Caco-2 (cell line): ENCODE results near the gene IGFBP7. TPM values are rescaled to one million over a fixed set of nuclear protein-coding genes. Genes with fewer than 3 reads are reported as not detected.

Source experiments
- BruUV-seq: library from RNA; stranded (reverse); fragments of 400-500 nt; replicated peaks from 2 replicates; lab custom pipeline; 2021; lab: Mats Ljungman, UMichigan
- CTCF ChIA-PET: fragments of 300-600 bp; sonication (Branson Sonifier 250); formaldehyde crosslinking; loops from one replicate; lab custom pipeline; 2022; ENCODE audit warnings: antibody characterized with exemption; lab: Charles Lee
- POLR2A ChIA-PET: fragments of 300-600 bp; sonication (Branson Sonifier 250); formaldehyde crosslinking; loops from one replicate; lab custom pipeline; 2022; ENCODE audit warnings: antibody characterized with exemption; lab: Charles Lee
- DNase-seq, 2 experiments: peaks; one replicate each; pipeline versions ENCODE4 v3.0.0 to v3.0.0-alpha.2; 2020 to 2022
- H3K27me3 ChIP-seq: replicated peaks from 2 replicates; pipeline ENCODE4 v1.6.0; 2011; ENCODE audit warnings: low read length; ENCODE audit not compliant: control insufficient read depth, insufficient read depth
- H3K36me3 ChIP-seq: 2 replicates; pipeline ENCODE4 v1.5.1; 2011; ENCODE audit warnings: low read length; ENCODE audit not compliant: control insufficient read depth, insufficient read depth
- H3K4me1 ChIP-seq: fragments of 250-450 bp; sonication (Bioruptor Pico); 2 replicates; pipeline ENCODE4 v1.5.1; 2020; ENCODE audit warnings: mild to moderate bottlenecking
- H3K4me3 ChIP-seq: 2 replicates; pipeline ENCODE4 v1.5.1; 2011; ENCODE audit warnings: low read depth, mild to moderate bottlenecking, control low read depth, low read length
- H3K9me3 ChIP-seq: fragments of 250-450 bp; sonication (Bioruptor Pico); 2 replicates; pipeline ENCODE4 v1.5.1; 2020; ENCODE audit warnings: mild to moderate bottlenecking, moderate library complexity
- H3K27ac Mint-ChIP-seq: one replicate; pipeline ENCODE4 v1.8.0; 2022; ENCODE audit warnings: mixed read lengths; ENCODE audit not compliant: unreplicated experiment
- H3K27me3 Mint-ChIP-seq: one replicate; pipeline ENCODE4 v1.8.0; 2022; ENCODE audit warnings: mixed read lengths; ENCODE audit not compliant: insufficient read depth, unreplicated experiment
- H3K36me3 Mint-ChIP-seq: one replicate; pipeline ENCODE4 v1.8.0; 2022; ENCODE audit warnings: mild to moderate bottlenecking, mixed read lengths; ENCODE audit not compliant: insufficient read depth, unreplicated experiment
- H3K4me1 Mint-ChIP-seq: one replicate; pipeline ENCODE4 v1.8.0; 2022; ENCODE audit warnings: low read depth, mixed read lengths; ENCODE audit not compliant: unreplicated experiment
- H3K4me3 Mint-ChIP-seq: one replicate; pipeline ENCODE4 v1.8.0; 2022; ENCODE audit warnings: mild to moderate bottlenecking, moderate library complexity, mixed read lengths; ENCODE audit not compliant: unreplicated experiment
- H3K9me3 Mint-ChIP-seq: one replicate; pipeline ENCODE4 v1.8.0; 2022; ENCODE audit warnings: mixed read lengths; ENCODE audit not compliant: unreplicated experiment
- intact Hi-C: fragments of 100-400 bp; cut with micrococcal nuclease; formaldehyde crosslinking; loops from one replicate; pipeline ENCODE4 v1.10.0; 2022; ENCODE audit not compliant: unreplicated experiment
- total RNA-seq: library from RNA; stranded (reverse); gene quantifications from 2 replicates; pipeline ENCODE4 v1.2.3, GENCODE V29; 2022
- TF ChIP-seq, protein P1 (sequence below), 2 experiments: fragments of 200-600 bp in 1 of 2; IDR thresholded peaks; 1 replicate in 1 of 2; 2 replicates in 1 of 2; pipeline versions ENCODE4 v1.5.1 to v1.8.0; 2011 to 2022; ENCODE audit warnings: antibody characterized with exemption in 1 of 2, control low read depth in 1 of 2, inconsistent platforms in 1 of 2, low read depth in 1 of 2, low read length in 1 of 2, mild to moderate bottlenecking in 1 of 2, moderate library complexity in 1 of 2; ENCODE audit not compliant: insufficient read depth in 1 of 2, severe bottlenecking in 1 of 2, unreplicated experiment in 1 of 2

Gene IGFBP7
- total RNA-seq, 1 experiment from 2014 or later: 40.4 TPM

DNA sequence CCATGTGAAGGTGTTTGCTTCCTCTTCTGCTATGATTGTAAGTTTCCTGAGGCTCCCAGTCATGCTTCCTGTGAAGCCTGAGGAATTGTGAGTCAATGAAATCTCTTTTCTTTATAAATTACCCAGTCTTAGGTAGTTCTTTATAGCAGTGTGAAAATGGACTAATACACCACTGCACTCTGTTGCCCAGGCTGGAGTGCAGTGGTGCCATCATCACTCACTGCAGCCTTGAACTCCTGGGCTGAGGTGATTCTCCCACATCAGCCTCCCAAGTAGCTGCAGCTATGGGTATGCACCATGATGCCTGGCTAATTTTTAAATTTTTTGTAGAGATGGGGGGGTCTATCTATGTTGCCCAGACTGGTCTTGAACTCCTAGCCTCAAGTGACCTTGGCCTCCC is 15.8 kb upstream of the IGFBP7 start:
- Mint-ChIP-seq H3K9me3 (peaks cover 45% of the 10 kb centered on the region), H3K36me3 (no peaks in the 10 kb centered on the region), H3K4me1 (peaks cover 9% of the 10 kb centered on the region), H3K27me3 (no peaks in the 10 kb centered on the region), H3K4me3 (no peak overlapping the region), H3K27ac (no peak overlapping the region)
- Histone ChIP-seq H3K36me3 (no peaks in the 10 kb centered on the region), H3K4me1 (peaks cover 9% of the 10 kb centered on the region), H3K4me3 (no peak overlapping the region), H3K9me3 (peaks cover 5% of the 10 kb centered on the region), H3K27me3 (no peaks in the 10 kb centered on the region)
- POLR2A ChIA-PET: no interaction called here
- intact Hi-C loops: no loop called here
- no peak for DNase-seq
- CTCF ChIA-PET: no interaction called here
- TF ChIP-seq, protein P1, sequence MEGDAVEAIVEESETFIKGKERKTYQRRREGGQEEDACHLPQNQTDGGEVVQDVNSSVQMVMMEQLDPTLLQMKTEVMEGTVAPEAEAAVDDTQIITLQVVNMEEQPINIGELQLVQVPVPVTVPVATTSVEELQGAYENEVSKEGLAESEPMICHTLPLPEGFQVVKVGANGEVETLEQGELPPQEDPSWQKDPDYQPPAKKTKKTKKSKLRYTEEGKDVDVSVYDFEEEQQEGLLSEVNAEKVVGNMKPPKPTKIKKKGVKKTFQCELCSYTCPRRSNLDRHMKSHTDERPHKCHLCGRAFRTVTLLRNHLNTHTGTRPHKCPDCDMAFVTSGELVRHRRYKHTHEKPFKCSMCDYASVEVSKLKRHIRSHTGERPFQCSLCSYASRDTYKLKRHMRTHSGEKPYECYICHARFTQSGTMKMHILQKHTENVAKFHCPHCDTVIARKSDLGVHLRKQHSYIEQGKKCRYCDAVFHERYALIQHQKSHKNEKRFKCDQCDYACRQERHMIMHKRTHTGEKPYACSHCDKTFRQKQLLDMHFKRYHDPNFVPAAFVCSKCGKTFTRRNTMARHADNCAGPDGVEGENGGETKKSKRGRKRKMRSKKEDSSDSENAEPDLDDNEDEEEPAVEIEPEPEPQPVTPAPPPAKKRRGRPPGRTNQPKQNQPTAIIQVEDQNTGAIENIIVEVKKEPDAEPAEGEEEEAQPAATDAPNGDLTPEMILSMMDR (IDR thresholded peaks at IDR 0.05; ENCODE audit: insufficient read depth in 1 of 2, low read depth in 1 of 2, low read length in 1 of 2, severe bottlenecking in 1 of 2, unreplicated experiment in 1 of 2): no peak
- BruUV-seq: no TSS peak

DNA sequence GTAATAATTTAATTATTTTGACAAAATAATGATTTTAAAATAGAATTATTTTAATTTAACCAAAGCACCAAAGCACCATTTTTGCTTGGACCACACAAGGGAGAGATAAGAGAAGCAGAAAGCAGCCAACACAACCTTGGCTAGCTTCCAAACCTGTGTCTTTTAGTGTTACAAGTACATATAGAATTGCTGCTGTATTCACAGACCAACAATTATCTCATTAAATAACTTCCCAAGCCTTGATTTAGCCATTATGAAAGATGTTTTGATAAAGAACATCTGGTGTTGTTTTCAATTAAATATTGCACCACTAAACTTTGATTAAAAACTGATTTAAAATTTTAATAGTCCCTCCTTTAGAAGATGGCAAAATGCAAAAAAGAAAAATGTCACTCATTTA is 14.0 kb upstream of the IGFBP7 start:
- H3K4me1 ChIP-seq: peaks cover 9% of the 10 kb centered on the region
- Mint-ChIP-seq H3K36me3 (no peaks in the 10 kb centered on the region), H3K27ac (no peak overlapping the region), H3K27me3 (no peaks in the 10 kb centered on the region), H3K9me3 (peaks cover 45% of the 10 kb centered on the region), H3K4me1 (peaks cover 9% of the 10 kb centered on the region), H3K4me3 (no peak overlapping the region)
- CTCF ChIA-PET: no interaction called here
- no TSS peak for BruUV-seq
- no peak for DNase-seq
- no peak overlapping the region for H3K4me3 ChIP-seq
- intact Hi-C loops: no loop called here
- TF ChIP-seq, protein P1 (IDR thresholded peaks at IDR 0.05; ENCODE audit: insufficient read depth in 1 of 2, low read depth in 1 of 2, low read length in 1 of 2, severe bottlenecking in 1 of 2, unreplicated experiment in 1 of 2): no peak
- H3K36me3 ChIP-seq: no peaks in the 10 kb centered on the region
- peaks cover 5% of the 10 kb centered on the region for H3K9me3 ChIP-seq
- H3K27me3 ChIP-seq: no peaks in the 10 kb centered on the region
- POLR2A ChIA-PET: no interaction called here

DNA sequence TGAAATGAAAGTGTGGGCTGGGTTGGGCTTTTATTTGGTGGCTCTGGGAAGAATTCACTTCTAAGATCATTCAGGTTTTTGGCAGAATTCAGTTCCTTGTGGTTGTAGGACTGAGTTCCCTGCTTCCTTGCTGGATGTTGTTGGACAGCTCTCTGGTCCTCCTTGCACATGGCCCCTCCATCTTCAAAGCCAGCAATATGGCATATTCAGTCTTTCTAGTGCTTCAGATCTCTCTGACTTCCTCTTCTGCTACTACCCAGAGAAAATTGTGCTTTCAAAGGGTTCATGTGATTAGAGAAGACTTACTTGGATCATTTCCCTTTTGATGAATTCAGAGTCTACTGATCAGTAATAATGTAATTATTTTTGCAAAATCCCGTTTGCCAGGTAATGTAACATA is 12.8 kb upstream of the IGFBP7 start:
- no peak for DNase-seq
- Histone ChIP-seq H3K9me3 (peaks cover 5% of the 10 kb centered on the region), H3K4me3 (no peak overlapping the region), H3K36me3 (no peaks in the 10 kb centered on the region), H3K4me1 (peaks cover 9% of the 10 kb centered on the region), H3K27me3 (no peaks in the 10 kb centered on the region)
- Mint-ChIP-seq H3K4me3 (no peak overlapping the region), H3K4me1 (peaks cover 9% of the 10 kb centered on the region), H3K9me3 (peaks cover 45% of the 10 kb centered on the region), H3K27ac (no peak overlapping the region), H3K36me3 (no peaks in the 10 kb centered on the region), H3K27me3 (no peaks in the 10 kb centered on the region)
- intact Hi-C loops: no loop called here
- ChIA-PET CTCF (interaction anchor here (0.6 kb wide), 1 partner anchor 41 kb away, joined by 3 read pairs; no protein-coding TSS in a partner anchor), POLR2A (no interaction called here)
- no TSS peak for BruUV-seq
- TF ChIP-seq, protein P1 (IDR thresholded peaks at IDR 0.05; ENCODE audit: insufficient read depth in 1 of 2, low read depth in 1 of 2, low read length in 1 of 2, severe bottlenecking in 1 of 2, unreplicated experiment in 1 of 2): no peak
